Measurements from ENCODE around the gene MTMR12. TPM values are rescaled to one million over a fixed set of nuclear protein-coding genes. Genes with fewer than 3 reads are reported as not detected.

MTMR12 gene
- total and polyA plus RNA-seq, 2 of the 13 experiments (the other 11 are each of a cell fraction or from before 2014, with no cell fraction given), result 23.4 to 36.6 TPM

DNA sequence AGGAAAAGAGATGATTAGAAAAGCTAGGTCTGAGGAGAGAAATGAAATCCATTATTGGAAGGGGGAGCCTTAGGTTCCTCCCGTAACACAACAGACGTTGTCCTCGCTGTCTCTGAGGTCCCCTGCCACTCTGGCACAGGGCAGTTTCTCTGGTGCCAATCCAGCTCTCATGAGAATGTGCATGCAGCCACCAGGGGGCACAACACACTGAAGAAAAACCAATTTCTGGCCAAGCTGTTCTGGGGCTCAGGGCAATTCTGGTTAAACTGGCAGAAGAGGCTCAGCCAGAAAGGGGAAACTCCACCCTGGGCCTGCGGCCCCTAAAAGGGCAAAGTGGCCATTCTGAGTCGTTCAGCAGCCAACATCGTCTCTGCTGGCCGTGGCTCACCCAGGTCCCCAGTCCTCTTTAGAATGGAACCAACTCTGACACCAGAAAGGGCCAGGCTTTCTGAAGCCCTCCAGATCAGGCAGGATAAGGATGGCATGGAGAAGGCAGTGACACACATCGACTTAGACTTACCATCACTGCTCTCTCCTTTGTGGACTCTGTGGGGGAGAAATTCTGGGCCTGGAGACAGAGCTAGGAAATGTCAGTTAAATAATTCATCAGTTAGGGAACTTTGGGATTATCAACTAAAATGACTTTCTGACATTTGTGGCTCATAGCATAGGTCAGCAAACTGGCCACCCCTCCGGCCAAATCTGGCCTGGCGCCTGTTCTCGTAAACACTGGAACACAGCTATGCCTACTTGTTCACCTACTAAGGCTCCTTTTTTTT, 80.1 kb downstream of the MTMR12 start (continued):
- no peak for TF ChIP-seq RAD51 (IDR thresholded peaks at IDR 0.05; ENCODE audit: borderline replicate concordance)
- TF ChIP-seq HMGA1 (CRISPR knock-in tag; conservative IDR thresholded peaks at IDR 0.05), result no peak
- no peak for TF ChIP-seq ZNF30 (CRISPR knock-in tag; IDR thresholded peaks at IDR 0.05)
- TF ChIP-seq MEIS1 (CRISPR knock-in tag; IDR thresholded peaks at IDR 0.05; ENCODE audit: borderline replicate concordance), result no peak
- TF ChIP-seq SMYD3 (CRISPR knock-in tag; IDR thresholded peaks at IDR 0.05), result no peak
- no peak for TF ChIP-seq ZNF256 (CRISPR knock-in tag; conservative IDR thresholded peaks at IDR 0.05)
- TF ChIP-seq ZNF207 (IDR thresholded peaks at IDR 0.05; ENCODE audit: borderline replicate concordance), result no peak
- TF ChIP-seq RBM22 (optimal IDR thresholded peaks at IDR 0.05; ENCODE audit: low read length), result peak; percentile 6
- TF ChIP-seq, protein P1, sequence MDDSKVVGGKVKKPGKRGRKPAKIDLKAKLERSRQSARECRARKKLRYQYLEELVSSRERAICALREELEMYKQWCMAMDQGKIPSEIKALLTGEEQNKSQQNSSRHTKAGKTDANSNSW (CRISPR knock-in tag; IDR thresholded peaks at IDR 0.05; ENCODE audit: borderline replicate concordance), result no peak
- TF ChIP-seq SRF (IDR thresholded peaks at IDR 0.05; ENCODE audit: low read depth, low read length), result no peak
- no peak for TF ChIP-seq ZNF674 (CRISPR knock-in tag; IDR thresholded peaks at IDR 0.05; ENCODE audit: low read depth)
- TF ChIP-seq CENPX (CRISPR knock-in tag; IDR thresholded peaks at IDR 0.05), result no peak
- TF ChIP-seq, protein P2, sequence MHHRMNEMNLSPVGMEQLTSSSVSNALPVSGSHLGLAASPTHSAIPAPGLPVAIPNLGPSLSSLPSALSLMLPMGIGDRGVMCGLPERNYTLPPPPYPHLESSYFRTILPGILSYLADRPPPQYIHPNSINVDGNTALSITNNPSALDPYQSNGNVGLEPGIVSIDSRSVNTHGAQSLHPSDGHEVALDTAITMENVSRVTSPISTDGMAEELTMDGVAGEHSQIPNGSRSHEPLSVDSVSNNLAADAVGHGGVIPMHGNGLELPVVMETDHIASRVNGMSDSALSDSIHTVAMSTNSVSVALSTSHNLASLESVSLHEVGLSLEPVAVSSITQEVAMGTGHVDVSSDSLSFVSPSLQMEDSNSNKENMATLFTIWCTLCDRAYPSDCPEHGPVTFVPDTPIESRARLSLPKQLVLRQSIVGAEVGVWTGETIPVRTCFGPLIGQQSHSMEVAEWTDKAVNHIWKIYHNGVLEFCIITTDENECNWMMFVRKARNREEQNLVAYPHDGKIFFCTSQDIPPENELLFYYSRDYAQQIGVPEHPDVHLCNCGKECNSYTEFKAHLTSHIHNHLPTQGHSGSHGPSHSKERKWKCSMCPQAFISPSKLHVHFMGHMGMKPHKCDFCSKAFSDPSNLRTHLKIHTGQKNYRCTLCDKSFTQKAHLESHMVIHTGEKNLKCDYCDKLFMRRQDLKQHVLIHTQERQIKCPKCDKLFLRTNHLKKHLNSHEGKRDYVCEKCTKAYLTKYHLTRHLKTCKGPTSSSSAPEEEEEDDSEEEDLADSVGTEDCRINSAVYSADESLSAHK (CRISPR knock-in tag; IDR thresholded peaks at IDR 0.05; ENCODE audit: borderline replicate concordance), result no peak
- TF ChIP-seq POLR2AphosphoS5 (IDR thresholded peaks at IDR 0.05; ENCODE audit: low read depth, low read length), result no peak
- TF ChIP-seq LCORL (IDR thresholded peaks at IDR 0.05), result no peak
- TF ChIP-seq LCORL (CRISPR knock-in tag; IDR thresholded peaks at IDR 0.05), result peak; percentile 37; the same call in 1 of the 2 replicates
- no peak for TF ChIP-seq GABPB1 (CRISPR knock-in tag; IDR thresholded peaks at IDR 0.05)
- TF ChIP-seq ZNF547 (CRISPR knock-in tag; IDR thresholded peaks at IDR 0.05), result no peak
- TF ChIP-seq, protein P3, sequence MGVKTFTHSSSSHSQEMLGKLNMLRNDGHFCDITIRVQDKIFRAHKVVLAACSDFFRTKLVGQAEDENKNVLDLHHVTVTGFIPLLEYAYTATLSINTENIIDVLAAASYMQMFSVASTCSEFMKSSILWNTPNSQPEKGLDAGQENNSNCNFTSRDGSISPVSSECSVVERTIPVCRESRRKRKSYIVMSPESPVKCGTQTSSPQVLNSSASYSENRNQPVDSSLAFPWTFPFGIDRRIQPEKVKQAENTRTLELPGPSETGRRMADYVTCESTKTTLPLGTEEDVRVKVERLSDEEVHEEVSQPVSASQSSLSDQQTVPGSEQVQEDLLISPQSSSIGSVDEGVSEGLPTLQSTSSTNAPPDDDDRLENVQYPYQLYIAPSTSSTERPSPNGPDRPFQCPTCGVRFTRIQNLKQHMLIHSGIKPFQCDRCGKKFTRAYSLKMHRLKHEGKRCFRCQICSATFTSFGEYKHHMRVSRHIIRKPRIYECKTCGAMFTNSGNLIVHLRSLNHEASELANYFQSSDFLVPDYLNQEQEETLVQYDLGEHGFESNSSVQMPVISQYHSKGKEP (CRISPR knock-in tag; IDR thresholded peaks at IDR 0.05), result no peak
- TF ChIP-seq, protein P4, sequence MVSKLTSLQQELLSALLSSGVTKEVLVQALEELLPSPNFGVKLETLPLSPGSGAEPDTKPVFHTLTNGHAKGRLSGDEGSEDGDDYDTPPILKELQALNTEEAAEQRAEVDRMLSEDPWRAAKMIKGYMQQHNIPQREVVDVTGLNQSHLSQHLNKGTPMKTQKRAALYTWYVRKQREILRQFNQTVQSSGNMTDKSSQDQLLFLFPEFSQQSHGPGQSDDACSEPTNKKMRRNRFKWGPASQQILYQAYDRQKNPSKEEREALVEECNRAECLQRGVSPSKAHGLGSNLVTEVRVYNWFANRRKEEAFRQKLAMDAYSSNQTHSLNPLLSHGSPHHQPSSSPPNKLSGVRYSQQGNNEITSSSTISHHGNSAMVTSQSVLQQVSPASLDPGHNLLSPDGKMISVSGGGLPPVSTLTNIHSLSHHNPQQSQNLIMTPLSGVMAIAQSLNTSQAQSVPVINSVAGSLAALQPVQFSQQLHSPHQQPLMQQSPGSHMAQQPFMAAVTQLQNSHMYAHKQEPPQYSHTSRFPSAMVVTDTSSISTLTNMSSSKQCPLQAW (CRISPR knock-in tag; IDR thresholded peaks at IDR 0.05), result peak; percentile 48; the same call in 1 of the 2 replicates
- TF ChIP-seq MBNL3 (CRISPR knock-in tag; conservative IDR thresholded peaks at IDR 0.05), result no peak
- no peak for TF ChIP-seq NFYB (CRISPR knock-in tag; IDR thresholded peaks at IDR 0.05)
- no peak for TF ChIP-seq ERF (CRISPR knock-in tag; IDR thresholded peaks at IDR 0.05)
- TF ChIP-seq RELA (CRISPR knock-in tag; IDR thresholded peaks at IDR 0.05), result no peak
- TF ChIP-seq SRY (CRISPR knock-in tag; IDR thresholded peaks at IDR 0.05), result no peak
- TF ChIP-seq TAF15 (IDR thresholded peaks at IDR 0.05; ENCODE audit: low read depth, low read length, poor library complexity, severe bottlenecking), result no peak

Measured in HepG2 (cell line).